ENCODE data around the gene TMEM121. TPM values are rescaled to one million over a fixed set of nuclear protein-coding genes. Genes with fewer than 3 reads are reported as not detected.

The TMEM121 gene
- total and polyA plus RNA-seq, 2 of the 8 experiments (the other 6 are each of a cell fraction or from before 2014, with no cell fraction given), result 1.9 TPM; not detected in 1

DNA sequence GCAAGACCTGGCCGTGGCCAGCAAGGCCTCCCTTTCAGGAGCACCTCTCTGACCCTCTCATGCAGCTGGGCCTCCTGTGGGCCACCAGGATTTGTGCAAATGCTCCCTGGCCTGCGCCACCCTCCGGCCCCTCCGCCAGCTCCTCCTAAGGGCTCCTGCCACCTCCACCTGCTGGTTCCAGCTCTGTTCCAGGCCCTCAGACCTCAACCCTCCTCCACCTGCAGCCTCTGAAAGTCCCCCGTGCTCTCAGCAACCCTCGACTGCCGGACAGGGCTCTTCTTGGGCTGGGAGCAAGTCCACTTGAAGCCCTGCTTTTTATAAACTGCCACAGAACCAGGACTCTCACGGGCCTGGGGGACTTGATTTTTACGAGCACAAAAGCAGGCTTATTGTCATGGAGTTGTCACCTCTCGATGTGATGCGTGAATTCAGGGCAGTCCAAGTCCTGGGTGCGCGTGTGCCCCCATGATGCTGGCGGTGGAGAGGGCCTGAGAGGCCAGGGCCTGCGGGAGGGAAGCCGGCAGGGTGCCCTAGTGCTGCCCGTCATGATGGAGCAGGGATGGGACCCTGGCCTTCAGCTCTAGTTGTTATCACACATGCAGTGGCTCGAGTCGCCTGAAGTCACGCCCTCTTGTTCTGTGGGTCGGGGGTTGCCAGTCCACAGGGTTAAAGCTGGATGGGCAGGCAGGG, 26.2 kb upstream of the TMEM121 start:
- Histone ChIP-seq H4K20me1 (replicated peaks in 1 of 2; ENCODE audit: control insufficient read depth in 1 of 2, insufficient read depth in 2 of 2, low read length in 2 of 2) (peaks cover 0 to 2% of the 10 kb centered on the region in 2 experiments), H3K56ac (replicated peaks; ENCODE audit: insufficient read length, low read depth, low read length) (no peak overlapping the region), H2BK12ac (ENCODE audit: low read depth, low read length) (no peak overlapping the region), H2BK20ac (ENCODE audit: low read length) (no peak overlapping the region), H3K27me3 (replicated peaks in 1 of 4; ENCODE audit: control insufficient read depth in 3 of 4, extremely low read depth in 1 of 4, insufficient read depth in 3 of 4, low read length in 3 of 4) (no peaks in the 10 kb centered on the region), H2AFZ (ENCODE audit: low read length) (no peak overlapping the region), H3K4me2 (ENCODE audit: insufficient read depth in 1 of 2, low read depth in 2 of 2, low read length in 2 of 2) (no peak overlapping the region), H3K27ac (ENCODE audit: low read depth, low read length) (no peak overlapping the region), H3K36me3 (ENCODE audit: control insufficient read depth in 2 of 4, insufficient read depth in 4 of 4, low read length in 3 of 4) (no peaks in the 10 kb centered on the region), H3K79me2 (ENCODE audit: control insufficient read depth in 1 of 2, insufficient read depth in 2 of 2, low read length in 2 of 2) (no peaks in the 10 kb centered on the region), H3K79me1 (ENCODE audit: low read depth, low read length) (no peaks in the 10 kb centered on the region), H3K9me3 (ENCODE audit: insufficient read depth in 2 of 2, low read depth in 1 of 2, low read length in 1 of 2) (no peaks in the 10 kb centered on the region), H3K4me1 (replicated peaks in 1 of 4; ENCODE audit: control insufficient read depth in 3 of 4, insufficient read depth in 4 of 4, low read length in 3 of 4) (peaks cover 0 to 3% (median 0%) of the 10 kb centered on the region in 4 experiments; a peak in 2 of 7 replicates), H3K18ac (ENCODE audit: extremely low read depth, low read length) (no peak overlapping the region), H2AK5ac (ENCODE audit: low read depth, low read length) (no peak overlapping the region), H2BK15ac (ENCODE audit: low read length) (no peak overlapping the region), H3K4me3 (ENCODE audit: extremely low read depth in 1 of 4, insufficient read depth in 2 of 4, low read depth in 3 of 4, low read length in 4 of 4) (no peak overlapping the region), H4K5ac (ENCODE audit: insufficient read length, low read depth, low read length) (no peak overlapping the region), H4K91ac (replicated peaks; ENCODE audit: insufficient read length, low read length) (no peak overlapping the region), H3K9ac (replicated peaks in 1 of 4; ENCODE audit: extremely low read depth in 1 of 4, low read depth in 3 of 4, low read length in 3 of 4) (no peak overlapping the region), H2BK120ac (replicated peaks; ENCODE audit: low read depth, low read length) (no peak overlapping the region), H3K23ac (ENCODE audit: insufficient read length) (no peak overlapping the region), H4K8ac (ENCODE audit: extremely low read depth, insufficient read depth, low read length) (no peak overlapping the region; the same call in 1 of the 2 replicates), H2BK5ac (ENCODE audit: low read depth, low read length) (no peak overlapping the region), H3K4ac (replicated peaks; ENCODE audit: insufficient read length, low read depth, low read length) (no peak overlapping the region), H3K14ac (ENCODE audit: insufficient read length) (no peak overlapping the region), H3K23me2 (ENCODE audit: low read depth, low read length) (no peaks in the 10 kb centered on the region)
- DNase-seq (ENCODE audit: low read depth in 1 of 2, low spot score in 2 of 2) (no peak), FAIRE-seq (no peak)
- CTCF ChIA-PET (ENCODE audit: partially characterized antibody), result no interaction called here
- 91% methylated on average over 21 of the region's 21 CpGs; no CpG with 5 or more reads in 1 of the 2 experiments for WGBS, 2 experiments (ENCODE audit: extremely low coverage in 1 of 2, insufficient coverage in 1 of 2, insufficient read length in 1 of 2, insufficient replicate concordance in 2 of 2, low coverage in 1 of 2, low lambda C conversion rate in 2 of 2, missing lambda C conversion rate in 1 of 2)
- POLR2A ChIA-PET (ENCODE audit: partially characterized antibody), result interaction anchor here (1.4 to 1.7 kb wide), 2 partner anchors 43 to 53 kb away, joined by 3 to 4 read pairs; no protein-coding TSS in a partner anchor
- TF ChIP-seq CHD2 (IDR thresholded peaks at IDR 0.05; ENCODE audit: low read length) (no peak), RAD21 (IDR thresholded peaks at IDR 0.05 in 1 of 2, conservative IDR thresholded peaks at IDR 0.05 in 1 of 2; ENCODE audit: low read depth in 2 of 2, low read length in 2 of 2) (no peak), JUND (IDR thresholded peaks at IDR 0.05; ENCODE audit: low read length) (no peak), TBP (IDR thresholded peaks at IDR 0.05; ENCODE audit: low read depth, low read length) (no peak)

Measured in H1 (cell line).